Retinal pigment epithelial cell (primary cell): ENCODE results near the gene IFI27L1.

Source experiments
- DNase-seq: peaks from one replicate; pipeline ENCODE4 v3.0.0-alpha.2; 2010; ENCODE audit warnings: low read depth
- H3K4me3 ChIP-seq: 2 replicates; pipeline ENCODE4 v1.5.1; 2011; ENCODE audit warnings: mild to moderate bottlenecking, low read length, control low read depth, moderate library complexity
- TF ChIP-seq, protein P1 (sequence below): conservative IDR thresholded peaks from 2 replicates; pipeline ENCODE4 v1.5.1; 2011; ENCODE audit warnings: low read depth, low read length, control low read depth, inconsistent platforms

The IFI27L1 gene

DNA sequence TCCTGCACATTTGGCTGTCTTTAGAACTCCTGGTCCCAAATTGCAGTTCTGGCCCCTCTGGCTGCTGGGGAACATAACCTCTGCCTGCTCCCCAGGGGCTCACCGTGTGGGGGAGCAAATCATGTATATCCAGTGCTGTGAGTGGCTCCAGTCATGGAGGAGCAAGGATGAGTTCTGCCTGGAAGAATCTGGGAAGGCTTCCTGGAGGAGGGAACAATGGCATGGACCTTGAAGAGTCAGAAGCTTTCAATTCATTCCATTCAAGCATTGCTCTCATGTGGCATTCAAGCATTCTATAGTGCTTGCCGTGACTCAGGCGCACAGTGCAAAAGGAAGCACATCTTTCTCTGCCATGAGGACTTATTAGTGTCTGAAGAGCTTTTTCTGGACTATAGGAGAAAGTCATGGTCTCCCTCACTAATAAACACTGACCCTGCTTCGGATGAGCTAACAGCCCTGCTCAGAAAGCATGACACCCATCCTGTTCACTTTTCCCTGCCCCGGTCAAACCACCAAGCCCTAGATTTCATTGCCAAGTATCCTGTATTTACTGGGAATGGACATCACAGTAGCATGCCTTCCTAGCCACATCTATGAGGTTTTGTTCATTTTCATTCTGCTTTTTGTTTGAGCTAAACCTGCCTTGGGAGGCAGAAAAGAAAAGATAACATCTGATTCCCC lies 32.9 kb downstream of the IFI27L1 start:
- TF ChIP-seq, protein P1, sequence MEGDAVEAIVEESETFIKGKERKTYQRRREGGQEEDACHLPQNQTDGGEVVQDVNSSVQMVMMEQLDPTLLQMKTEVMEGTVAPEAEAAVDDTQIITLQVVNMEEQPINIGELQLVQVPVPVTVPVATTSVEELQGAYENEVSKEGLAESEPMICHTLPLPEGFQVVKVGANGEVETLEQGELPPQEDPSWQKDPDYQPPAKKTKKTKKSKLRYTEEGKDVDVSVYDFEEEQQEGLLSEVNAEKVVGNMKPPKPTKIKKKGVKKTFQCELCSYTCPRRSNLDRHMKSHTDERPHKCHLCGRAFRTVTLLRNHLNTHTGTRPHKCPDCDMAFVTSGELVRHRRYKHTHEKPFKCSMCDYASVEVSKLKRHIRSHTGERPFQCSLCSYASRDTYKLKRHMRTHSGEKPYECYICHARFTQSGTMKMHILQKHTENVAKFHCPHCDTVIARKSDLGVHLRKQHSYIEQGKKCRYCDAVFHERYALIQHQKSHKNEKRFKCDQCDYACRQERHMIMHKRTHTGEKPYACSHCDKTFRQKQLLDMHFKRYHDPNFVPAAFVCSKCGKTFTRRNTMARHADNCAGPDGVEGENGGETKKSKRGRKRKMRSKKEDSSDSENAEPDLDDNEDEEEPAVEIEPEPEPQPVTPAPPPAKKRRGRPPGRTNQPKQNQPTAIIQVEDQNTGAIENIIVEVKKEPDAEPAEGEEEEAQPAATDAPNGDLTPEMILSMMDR: no peak
- H3K4me3 ChIP-seq: no peak overlapping the region
- no peak for DNase-seq

DNA sequence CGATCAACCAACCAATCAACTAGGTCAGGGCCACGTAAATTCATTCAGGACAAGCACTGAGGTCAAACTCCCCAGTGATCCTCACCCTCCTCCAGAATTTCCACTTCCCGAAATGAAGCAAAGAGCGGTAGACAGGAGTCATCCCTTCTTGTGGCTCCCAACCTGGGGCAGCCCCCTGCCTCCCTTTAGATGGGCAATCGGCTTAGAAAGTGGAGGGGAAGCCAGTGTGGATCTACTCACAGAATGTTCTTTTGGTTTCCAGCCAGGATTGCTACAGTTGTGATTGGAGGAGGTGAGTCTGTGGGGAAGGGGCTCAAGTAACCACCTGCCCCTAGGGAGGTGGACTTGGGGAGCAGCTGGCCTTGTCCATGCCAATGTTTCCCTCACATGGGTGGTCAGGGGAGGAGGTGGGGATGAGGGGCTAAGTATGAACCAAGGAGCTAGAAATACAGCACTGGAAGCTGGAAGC lies 33.5 kb downstream of the IFI27L1 start:
- TF ChIP-seq, protein P1: no peak

DNA sequence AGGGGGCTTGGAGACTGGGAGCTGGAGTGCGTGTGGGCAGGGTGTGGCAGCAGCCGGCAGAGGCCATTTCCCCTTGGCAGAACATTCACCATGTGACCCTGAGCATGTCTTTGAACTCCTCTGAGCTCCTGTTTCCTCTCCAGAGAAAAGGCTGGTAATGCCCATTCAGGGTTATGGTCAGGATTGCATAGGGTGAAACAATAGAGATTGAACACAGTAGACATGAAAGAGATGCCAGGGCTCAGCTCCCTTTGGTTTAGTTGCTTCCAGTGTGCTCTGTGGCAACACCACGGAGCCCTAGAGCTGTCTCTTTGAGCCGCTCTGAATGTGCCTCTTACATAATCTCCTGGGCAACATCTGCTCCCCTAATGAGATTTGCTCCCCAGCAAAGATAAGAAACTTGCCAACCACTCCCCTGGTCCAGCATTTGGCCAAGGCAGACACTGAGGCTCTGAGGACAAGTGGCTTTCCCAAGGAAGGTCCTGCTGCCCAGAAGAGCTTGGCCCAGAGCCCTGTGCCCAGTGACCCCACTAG lies 34.0 kb downstream of the IFI27L1 start:
- no peak for DNase-seq
- no peak overlapping the region for H3K4me3 ChIP-seq
- TF ChIP-seq, protein P1: no peak

More for the DNA sequence above, 33.5 kb downstream of the IFI27L1 start:
- no peak for DNase-seq
- H3K4me3 ChIP-seq: no peak overlapping the region

DNA sequence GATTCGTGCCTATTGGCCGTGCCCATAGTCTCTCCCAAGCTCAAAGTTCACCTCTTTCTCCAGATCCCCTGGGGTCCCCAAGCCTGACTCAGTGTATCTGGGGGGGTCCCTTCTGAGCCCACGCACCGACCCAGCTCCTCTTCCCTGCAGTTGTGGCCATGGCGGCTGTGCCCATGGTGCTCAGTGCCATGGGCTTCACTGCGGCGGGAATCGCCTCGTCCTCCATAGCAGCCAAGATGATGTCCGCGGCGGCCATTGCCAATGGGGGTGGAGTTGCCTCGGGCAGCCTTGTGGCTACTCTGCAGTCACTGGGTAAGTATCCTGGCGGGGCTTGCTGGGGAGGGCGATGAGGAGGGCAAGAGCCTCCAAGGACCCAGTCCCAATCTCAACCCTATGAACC lies 34.5 kb downstream of the IFI27L1 start:
- no peak overlapping the region for H3K4me3 ChIP-seq
- TF ChIP-seq, protein P1: no peak
- no peak for DNase-seq

DNA sequence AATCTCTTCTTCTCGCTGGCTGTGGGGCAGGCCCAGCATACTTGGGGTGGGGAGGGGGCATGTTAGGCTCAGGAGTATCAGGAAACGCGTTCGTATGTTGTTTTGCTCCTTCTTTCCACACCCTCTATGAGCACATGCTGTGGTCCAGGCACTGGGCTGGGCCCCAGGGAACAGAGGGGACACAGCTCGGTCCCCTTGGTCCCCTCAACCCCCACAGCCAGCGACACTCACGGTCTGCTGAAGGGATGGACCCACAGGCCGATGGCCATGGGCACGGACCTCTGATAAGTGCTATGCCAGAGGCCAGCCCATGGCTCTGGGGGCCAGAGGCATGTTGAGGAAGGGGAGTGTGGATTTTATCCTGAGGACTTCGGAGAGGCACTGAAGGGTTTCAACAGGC lies 35.6 kb downstream of the IFI27L1 start:
- H3K4me3 ChIP-seq: no peak overlapping the region
- TF ChIP-seq, protein P1: no peak
- DNase-seq: no peak

DNA sequence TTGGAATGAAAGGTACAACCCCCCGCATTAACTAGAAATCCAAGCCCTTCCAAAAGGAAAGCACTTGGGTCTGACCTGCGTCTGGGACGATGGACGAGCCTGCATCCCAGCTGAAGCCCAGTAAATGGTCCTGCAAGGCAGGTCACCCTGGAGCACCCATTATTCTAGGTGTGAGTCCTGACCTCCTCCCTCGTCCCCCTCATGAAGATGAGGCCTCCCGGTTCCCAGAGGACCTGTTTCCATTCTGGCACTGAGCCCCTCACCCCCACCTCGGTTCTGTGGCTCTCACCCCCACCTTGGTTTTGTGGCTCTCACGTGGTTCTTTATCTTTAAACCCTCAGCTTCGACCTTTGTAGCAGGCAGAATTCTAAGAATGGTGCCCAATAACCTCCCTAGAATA lies 36.7 kb downstream of the IFI27L1 start:
- no peak overlapping the region for H3K4me3 ChIP-seq
- no peak for DNase-seq
- TF ChIP-seq, protein P1: no peak

DNA sequence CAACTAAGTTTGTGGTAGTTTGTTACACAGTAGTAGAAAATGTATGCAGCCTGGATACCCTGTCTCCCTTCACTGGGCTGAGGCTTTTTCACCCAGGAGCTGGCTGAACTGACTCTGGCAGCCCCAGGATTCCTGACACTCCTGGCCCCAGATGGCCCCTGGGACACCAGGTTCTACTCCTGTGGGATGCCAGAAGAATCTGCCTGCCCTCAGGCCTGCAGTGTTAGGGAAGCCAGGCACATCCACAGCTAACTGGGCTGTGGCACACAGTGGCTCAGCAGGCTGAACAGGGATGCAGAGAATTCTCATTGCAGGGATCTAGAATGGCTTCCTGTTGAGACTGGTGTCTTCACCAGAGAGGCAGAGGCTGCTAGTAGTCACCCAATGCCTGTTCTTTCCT lies 38.0 kb downstream of the IFI27L1 start:
- no peak overlapping the region for H3K4me3 ChIP-seq
- TF ChIP-seq, protein P1: no peak
- DNase-seq: no peak
